ENCODE data around the gene OR2L2.
"Not testable (repeated sequence)": the region's sequence is repeated elsewhere in the genome, so short reads cannot be mapped to it uniquely, and the experiment has no call there.

OR2L2 gene

GRCh38 chr1:248029770-248030169 is at the start of gene OR2L2:
Gene OR2L2, plus strand, starts transcription at chr1:248030070. Its CDS starts 8,198 bp downstream, at chr1:248038268.
- DNase-seq (ENCODE audit: low read depth): no peak

GRCh38 chr1:247992986-247993385 is 36.9 kb upstream of the OR2L2 start:
- no peak for DNase-seq (ENCODE audit: low read depth)

- DNase-seq (ENCODE audit: low read depth): no peak
These were observed 31.1 kb upstream of the OR2L2 start for GRCh38 chr1:247998811-247999210.

GRCh38 chr1:248000169-248000568 is 29.7 kb upstream of the OR2L2 start:
- no peak for DNase-seq (ENCODE audit: low read depth)

- DNase-seq (ENCODE audit: low read depth): no peak
These were observed 22.1 kb upstream of the OR2L2 start for GRCh38 chr1:248007778-248008177.

- no peak for DNase-seq (ENCODE audit: low read depth)
These were observed 20.2 kb upstream of the OR2L2 start for GRCh38 chr1:248009681-248010080.

GRCh38 chr1:248013229-248013710 is 16.6 kb upstream of the OR2L2 start, which contains the start of gene OR2L5:
Gene OR2L5, plus strand, starts transcription at chr1:248013660. Its CDS starts 8,288 bp downstream, at chr1:248021948.
- DNase-seq (ENCODE audit: low read depth): no peak

- DNase-seq (ENCODE audit: low read depth): no peak
These were observed 14.1 kb upstream of the OR2L2 start for GRCh38 chr1:248015803-248016202.

- no peak for DNase-seq (ENCODE audit: low read depth)
These were observed 15.3 kb downstream of the OR2L2 start for GRCh38 chr1:248045209-248045608.

- no peak for DNase-seq (ENCODE audit: low read depth)
These were observed 16.7 kb downstream of the OR2L2 start, which contains the start of gene OR2L3 for GRCh38 chr1:248046536-248046935. Gene OR2L3, plus strand, starts transcription at chr1:248046836. Its CDS starts 13,846 bp downstream, at chr1:248060682.

GRCh38 chr1:248047008-248047407 is 17.1 kb downstream of the OR2L2 start:
- DNase-seq (ENCODE audit: low read depth): no peak

GRCh38 chr1:248054671-248055070 is 24.8 kb downstream of the OR2L2 start:
- DNase-seq (ENCODE audit: low read depth): no peak

- DNase-seq (ENCODE audit: low read depth): no peak
These were observed 25.4 kb downstream of the OR2L2 start for GRCh38 chr1:248055261-248055660.

- DNase-seq (ENCODE audit: low read depth): no peak
These were observed 35.2 kb downstream of the OR2L2 start for GRCh38 chr1:248065071-248065470.

- no peak for DNase-seq (ENCODE audit: low read depth)
These were observed 35.7 kb downstream of the OR2L2 start for GRCh38 chr1:248065604-248066003.

GRCh38 chr1:248083864-248084263 is 54.0 kb downstream of the OR2L2 start:
- not testable (repeated sequence) for DNase-seq (ENCODE audit: low read depth)

Measured in non-pigmented ciliary epithelial cell (primary cell).